Testis (tissue), 3 donors: ENCODE results near the gene ACACB. TPM values are rescaled to one million over a fixed set of nuclear protein-coding genes. Genes with fewer than 3 reads are reported as not detected.

ENCODE experiments used
- DNase-seq: peaks from one replicate; pipeline ENCODE4 v3.0.0-alpha.2; 2019
- H3K27ac ChIP-seq, 2 donors: fragments of 200-600 bp; sonication (generic); one replicate each; pipeline ENCODE4 v1.5.1; 2019
- H3K27me3 ChIP-seq: fragments of 200-600 bp; sonication (generic); one replicate; pipeline ENCODE4 v1.5.1; 2019
- H3K36me3 ChIP-seq: fragments of 200-600 bp; sonication (generic); one replicate; pipeline ENCODE4 v1.5.1; 2017; ENCODE audit warnings: low read depth; ENCODE audit errors: missing control alignments
- H3K4me1 ChIP-seq: fragments of 200-600 bp; sonication (generic); one replicate; pipeline ENCODE4 v1.5.1; 2019
- H3K4me3 ChIP-seq, 2 donors: fragments of 200-600 bp; sonication (generic); one replicate each; pipeline ENCODE4 v1.5.1; 2017 to 2019
- H3K9me3 ChIP-seq: fragments of 200-600 bp; sonication (generic); one replicate; pipeline ENCODE4 v1.5.1; 2017
- CTCF ChIP-seq, 3 experiments: fragments of 450-650 bp in 2 of 3; fragments of 200-600 bp in 1 of 3; sonication (generic) in 1 of 3; IDR thresholded peaks; one replicate each; pipeline ENCODE4 v1.5.1; 2016 to 2019; ENCODE audit warnings: antibody characterized with exemption in 3 of 3, mild to moderate bottlenecking in 2 of 3, moderate library complexity in 1 of 3
- POLR2A ChIP-seq: fragments of 450-650 bp; IDR thresholded peaks from one replicate; pipeline ENCODE4 v1.6.1; 2017; ENCODE audit warnings: antibody characterized with exemption, mild to moderate bottlenecking, moderate library complexity
- WGBS, 2 donors: methylation state at CpG; one replicate each; pipeline ENCODE4 v1.1.5; 2018; 5-methylcytosine and 5-hydroxymethylcytosine counted together
- intact Hi-C: fragments of 100-400 bp; cut with DNase I; formaldehyde crosslinking; loops from one replicate; pipeline ENCODE4 v1.15.1; 2023; ENCODE audit warnings: low total_unique reads
- polyA plus RNA-seq: library from polyadenylated mRNA; stranded (reverse); fragments of 350-450 nt; fragmentation: Illumina TruSeq; extraction: RNeasy Lipid Tissue Mini Kit (QIAGEN cat#74804); gene quantifications from one replicate; pipeline ENCODE4 v1.2.3, GENCODE V29; 2014; ENCODE audit warnings: low read depth, low replicate concordance; ENCODE audit not compliant: insufficient read depth
- total RNA-seq, 2 donors: library from RNA; depleted of rRNA; stranded (reverse); fragments of >200 nt; gene quantifications; one replicate each; pipeline ENCODE4 v1.2.3, GENCODE V29; 2016

Gene ACACB
- total and polyA plus RNA-seq, 3 donors from 2014 or later, result 25.5 to 96.8 (median 61.6) TPM

- no peak for TF ChIP-seq CTCF (IDR thresholded peaks at IDR 0.05)
- TF ChIP-seq POLR2A, result no peak
- Histone ChIP-seq H3K27me3 (no peaks in the 10 kb centered on the region), H3K4me1 (no peaks in the 10 kb centered on the region), H3K4me3 (no peak overlapping the region), H3K27ac (no peak overlapping the region), H3K36me3 (no peaks in the 10 kb centered on the region), H3K9me3 (no peaks in the 10 kb centered on the region)
- DNase-seq, result no peak
- intact Hi-C loops, result no loop called here
- WGBS, 2 donors, result 88 to 96% methylated on average over 4 of the region's 4 CpGs
Measured at GRCh38 chr12:109252799-109253198, 136.4 kb downstream of the ACACB start.

DNA sequence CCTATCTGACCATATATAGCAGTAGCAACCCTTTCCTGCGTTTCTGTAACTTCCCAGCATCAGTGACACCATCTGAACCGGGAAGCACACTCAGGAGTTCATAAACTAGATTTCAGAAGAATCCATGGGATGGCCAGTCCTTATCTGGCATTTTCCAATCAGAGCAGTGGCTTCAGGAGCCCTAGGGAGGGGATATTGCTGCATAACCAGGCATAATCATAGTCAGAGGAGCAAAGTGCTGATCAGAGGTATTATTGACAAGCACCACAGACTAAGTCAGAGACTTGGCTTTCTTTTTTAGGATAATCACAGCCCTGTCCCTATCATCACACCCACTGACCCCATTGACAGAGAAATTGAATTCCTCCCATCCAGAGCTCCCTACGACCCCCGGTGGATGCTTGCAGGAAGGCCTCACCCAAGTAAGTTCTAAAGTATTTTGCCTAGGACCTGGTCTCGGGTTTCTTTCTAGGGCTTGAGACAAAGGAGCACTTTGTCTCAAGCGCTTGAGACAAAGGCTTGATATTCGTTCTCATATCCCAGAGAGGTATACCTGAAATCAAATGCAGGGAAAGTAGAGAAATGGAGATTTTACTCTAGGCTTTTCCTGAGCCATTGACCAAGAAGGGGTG lies 137.6 kb downstream of the ACACB start:
- Histone ChIP-seq H3K27ac (no peak overlapping the region), H3K4me3 (no peak overlapping the region), H3K9me3 (no peaks in the 10 kb centered on the region), H3K36me3 (no peaks in the 10 kb centered on the region), H3K27me3 (no peaks in the 10 kb centered on the region), H3K4me1 (no peaks in the 10 kb centered on the region)
- WGBS, 2 donors, result 97 to 100% methylated on average over 7 of the region's 7 CpGs
- TF ChIP-seq CTCF (IDR thresholded peaks at IDR 0.05), result no peak
- TF ChIP-seq POLR2A, result no peak
- no peak for DNase-seq
- intact Hi-C loops, result no loop called here

GRCh38 chr12:109255377-109255776 lies 139.0 kb downstream of the ACACB start:
- TF ChIP-seq CTCF (IDR thresholded peaks at IDR 0.05) (no peak), POLR2A (no peak)
- H3K4me1 ChIP-seq, result no peaks in the 10 kb centered on the region
- no peaks in the 10 kb centered on the region for H3K9me3 ChIP-seq
- no peaks in the 10 kb centered on the region for H3K27me3 ChIP-seq
- no peaks in the 10 kb centered on the region for H3K36me3 ChIP-seq
- H3K27ac ChIP-seq, result no peak overlapping the region
- intact Hi-C loops, result no loop called here
- no peak for DNase-seq
- H3K4me3 ChIP-seq, result no peak overlapping the region
- 78% methylated on average over 5 of the region's 5 CpGs for WGBS, 2 donors

GRCh38 chr12:109256011-109256410 lies 139.6 kb downstream of the ACACB start:
- Histone ChIP-seq H3K4me3 (no peak overlapping the region), H3K27ac (no peak overlapping the region), H3K27me3 (no peaks in the 10 kb centered on the region), H3K4me1 (no peaks in the 10 kb centered on the region), H3K36me3 (no peaks in the 10 kb centered on the region), H3K9me3 (no peaks in the 10 kb centered on the region)
- no peak for TF ChIP-seq POLR2A
- no peak for TF ChIP-seq CTCF (IDR thresholded peaks at IDR 0.05)
- WGBS, 2 donors, result 89 to 91% methylated on average over 7 to 8 of the region's 8 CpGs
- intact Hi-C loops, result no loop called here
- no peak for DNase-seq

- DNase-seq, result no peak
- no peaks in the 10 kb centered on the region for H3K27me3 ChIP-seq
- WGBS, 2 donors, result 91 to 100% methylated on average over 1 to 6 of the region's 6 CpGs
- intact Hi-C loops, result no loop called here
- no peak overlapping the region for H3K4me3 ChIP-seq
- no peaks in the 10 kb centered on the region for H3K9me3 ChIP-seq
- TF ChIP-seq POLR2A (no peak), CTCF (IDR thresholded peaks at IDR 0.05) (no peak)
- H3K4me1 ChIP-seq, result no peaks in the 10 kb centered on the region
- no peak overlapping the region for H3K27ac ChIP-seq
- H3K36me3 ChIP-seq, result no peaks in the 10 kb centered on the region
Measured at GRCh38 chr12:109258201-109258600, 141.8 kb downstream of the ACACB start.
